Measurements from ENCODE around the gene ERCC1.

ERCC1 gene

DNA sequence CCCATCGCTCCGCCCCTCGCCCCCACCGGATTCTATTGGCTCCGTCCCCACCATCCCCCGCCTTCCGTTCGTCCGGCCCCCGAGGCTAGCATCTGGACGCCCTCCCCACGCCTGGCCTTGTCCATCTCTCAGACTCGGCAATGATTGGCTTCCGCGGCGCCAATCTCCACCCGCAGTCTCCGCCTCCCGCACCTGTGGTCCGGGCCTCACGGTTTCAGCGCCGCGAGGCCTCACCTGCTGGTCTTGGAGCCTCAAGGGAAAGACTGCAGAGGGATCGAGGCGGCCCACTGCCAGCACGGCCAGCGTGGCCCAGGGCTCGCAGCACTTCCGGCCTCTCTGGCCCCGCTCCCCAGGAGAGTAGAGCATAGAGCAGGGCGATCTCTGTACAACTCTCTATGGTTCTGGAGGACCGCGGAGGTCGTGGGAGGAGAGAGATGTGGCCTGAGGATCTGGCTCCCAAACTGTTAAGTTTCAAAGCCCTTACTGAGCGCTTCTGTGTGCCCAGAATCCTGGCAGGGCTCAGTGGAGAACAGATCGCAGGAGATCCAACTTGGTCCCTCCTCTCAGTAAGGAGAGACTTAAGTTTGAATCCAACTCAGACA, at the start of gene ERCC1:
Gene ERCC1, minus strand, starts transcription at position 329 of the 602 bp plus-strand sequence. CDS start 543 bp downstream, outside the sequence.
- DNase-seq (ENCODE audit: low read depth in 2 of 2) = peak; percentile 83 to 85

DNA sequence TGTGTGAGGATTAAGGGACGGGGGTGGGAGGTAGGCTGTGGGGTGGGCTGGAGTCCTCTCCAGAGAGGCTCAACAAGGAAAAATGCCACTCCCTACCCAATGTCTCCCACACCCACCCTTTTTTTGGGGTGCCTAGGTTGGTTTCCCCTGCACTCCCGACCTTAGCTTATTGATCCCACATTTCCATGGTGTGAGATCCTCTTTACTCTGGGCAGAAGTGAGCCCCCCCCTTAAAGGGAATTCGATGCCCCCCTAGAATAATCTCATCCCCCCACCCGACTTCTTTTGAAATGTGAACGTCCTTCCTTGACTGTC, 49.6 kb upstream of the ERCC1 start:
- no peak for DNase-seq (ENCODE audit: low read depth in 2 of 2)

DNA sequence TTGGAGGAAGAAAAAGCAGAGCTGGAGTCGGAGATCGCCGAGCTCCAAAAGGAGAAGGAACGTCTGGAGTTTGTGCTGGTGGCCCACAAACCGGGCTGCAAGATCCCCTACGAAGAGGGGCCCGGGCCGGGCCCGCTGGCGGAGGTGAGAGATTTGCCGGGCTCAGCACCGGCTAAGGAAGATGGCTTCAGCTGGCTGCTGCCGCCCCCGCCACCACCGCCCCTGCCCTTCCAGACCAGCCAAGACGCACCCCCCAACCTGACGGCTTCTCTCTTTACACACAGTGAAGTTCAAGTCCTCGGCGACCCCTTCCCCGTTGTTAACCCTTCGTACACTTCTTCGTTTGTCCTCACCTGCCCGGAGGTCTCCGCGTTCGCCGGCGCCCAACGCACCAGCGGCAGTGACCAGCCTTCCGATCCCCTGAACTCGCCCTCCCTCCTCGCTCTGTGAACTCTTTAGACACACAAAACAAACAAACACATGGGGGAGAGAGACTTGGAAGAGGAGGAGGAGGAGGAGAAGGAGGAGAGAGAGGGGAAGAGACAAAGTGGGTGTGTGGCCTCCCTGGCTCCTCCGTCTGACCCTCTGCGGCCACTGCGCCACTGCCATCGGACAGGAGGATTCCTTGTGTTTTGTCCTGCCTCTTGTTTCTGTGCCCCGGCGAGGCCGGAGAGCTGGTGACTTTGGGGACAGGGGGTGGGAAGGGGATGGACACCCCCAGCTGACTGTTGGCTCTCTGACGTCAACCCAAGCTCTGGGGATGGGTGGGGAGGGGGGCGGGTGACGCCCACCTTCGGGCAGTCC, 49.0 kb upstream of the ERCC1 start:
- DNase-seq (ENCODE audit: low read depth in 2 of 2) = no peak

DNA sequence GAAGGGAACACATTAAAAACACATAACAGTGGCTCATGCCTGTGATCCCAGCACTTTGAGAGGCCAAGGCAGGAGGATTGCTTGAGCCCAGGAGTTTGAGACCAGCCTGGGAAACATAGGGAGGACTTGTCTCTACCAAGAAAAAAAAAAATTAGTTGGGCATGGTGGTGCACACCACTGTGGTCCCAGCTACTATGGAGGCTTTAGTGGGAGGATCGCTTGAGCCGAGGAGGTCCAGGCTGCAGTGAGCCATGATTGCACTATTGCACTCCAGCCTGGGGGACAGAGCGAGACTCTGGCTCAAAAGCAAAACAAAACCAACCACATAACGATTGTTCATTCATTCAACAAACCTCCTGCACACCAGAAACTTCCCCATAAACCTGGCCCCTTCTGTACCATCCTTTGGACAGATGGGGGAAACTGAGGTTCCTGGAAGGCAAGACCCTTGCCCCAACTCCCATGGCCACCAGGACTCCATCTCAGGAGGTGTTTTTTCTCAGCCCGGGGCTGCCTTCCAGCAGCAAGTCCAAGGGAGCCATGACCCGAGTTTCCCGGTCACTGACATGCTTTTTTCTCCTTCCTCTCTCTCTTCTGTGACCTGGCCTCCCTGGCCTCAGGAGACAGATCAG, 48.3 kb upstream of the ERCC1 start:
- DNase-seq (ENCODE audit: low read depth in 2 of 2) = no peak

DNA sequence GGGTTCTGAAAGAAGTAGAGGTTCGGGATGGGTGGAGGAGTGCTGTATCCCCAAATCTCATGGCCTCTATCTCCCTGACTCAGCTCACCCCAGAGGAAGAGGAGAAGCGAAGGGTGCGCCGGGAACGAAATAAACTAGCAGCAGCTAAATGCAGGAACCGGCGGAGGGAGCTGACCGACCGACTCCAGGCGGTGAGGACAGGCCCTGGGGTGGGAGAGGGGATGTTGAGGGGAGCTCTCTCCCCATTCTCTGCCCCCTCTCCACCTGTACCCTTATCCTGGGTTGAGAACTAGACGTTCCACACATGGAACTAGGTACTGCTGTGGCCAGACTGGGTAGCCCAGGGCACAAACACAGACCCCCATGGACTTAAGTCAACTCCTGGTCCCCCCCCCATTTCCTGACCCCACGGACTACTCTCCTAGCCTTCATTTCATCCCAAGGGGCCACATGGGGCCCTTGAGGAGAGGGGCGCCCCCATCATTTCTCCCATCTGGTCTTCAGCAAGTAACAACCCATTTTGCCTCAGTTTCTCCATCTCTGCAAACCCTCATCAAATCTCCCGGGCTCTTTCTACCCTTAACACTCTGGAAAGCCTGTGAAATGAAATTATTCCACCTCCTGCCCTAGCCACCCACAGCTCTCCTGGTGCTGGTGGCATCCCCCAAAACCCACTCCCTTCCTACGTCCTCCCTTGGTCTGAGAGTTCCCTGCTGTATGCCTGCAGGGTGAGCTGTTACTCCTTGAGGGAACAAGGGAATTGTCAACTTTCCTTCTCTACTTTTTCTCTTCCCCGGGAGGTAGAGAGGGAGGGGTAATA, 47.6 kb upstream of the ERCC1 start:
- no peak for DNase-seq (ENCODE audit: low read depth in 2 of 2)

DNA sequence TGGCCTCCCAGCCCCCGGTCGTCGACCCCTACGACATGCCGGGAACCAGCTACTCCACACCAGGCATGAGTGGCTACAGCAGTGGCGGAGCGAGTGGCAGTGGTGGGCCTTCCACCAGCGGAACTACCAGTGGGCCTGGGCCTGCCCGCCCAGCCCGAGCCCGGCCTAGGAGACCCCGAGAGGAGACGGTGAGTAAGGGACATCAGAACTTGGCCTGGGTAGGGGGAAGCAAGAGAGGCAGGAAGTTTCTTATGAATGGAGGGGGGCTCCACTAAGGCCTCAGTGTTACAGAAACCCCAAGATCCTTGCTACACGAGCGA, 47.0 kb upstream of the ERCC1 start:
- no peak for DNase-seq (ENCODE audit: low read depth in 2 of 2)

DNA sequence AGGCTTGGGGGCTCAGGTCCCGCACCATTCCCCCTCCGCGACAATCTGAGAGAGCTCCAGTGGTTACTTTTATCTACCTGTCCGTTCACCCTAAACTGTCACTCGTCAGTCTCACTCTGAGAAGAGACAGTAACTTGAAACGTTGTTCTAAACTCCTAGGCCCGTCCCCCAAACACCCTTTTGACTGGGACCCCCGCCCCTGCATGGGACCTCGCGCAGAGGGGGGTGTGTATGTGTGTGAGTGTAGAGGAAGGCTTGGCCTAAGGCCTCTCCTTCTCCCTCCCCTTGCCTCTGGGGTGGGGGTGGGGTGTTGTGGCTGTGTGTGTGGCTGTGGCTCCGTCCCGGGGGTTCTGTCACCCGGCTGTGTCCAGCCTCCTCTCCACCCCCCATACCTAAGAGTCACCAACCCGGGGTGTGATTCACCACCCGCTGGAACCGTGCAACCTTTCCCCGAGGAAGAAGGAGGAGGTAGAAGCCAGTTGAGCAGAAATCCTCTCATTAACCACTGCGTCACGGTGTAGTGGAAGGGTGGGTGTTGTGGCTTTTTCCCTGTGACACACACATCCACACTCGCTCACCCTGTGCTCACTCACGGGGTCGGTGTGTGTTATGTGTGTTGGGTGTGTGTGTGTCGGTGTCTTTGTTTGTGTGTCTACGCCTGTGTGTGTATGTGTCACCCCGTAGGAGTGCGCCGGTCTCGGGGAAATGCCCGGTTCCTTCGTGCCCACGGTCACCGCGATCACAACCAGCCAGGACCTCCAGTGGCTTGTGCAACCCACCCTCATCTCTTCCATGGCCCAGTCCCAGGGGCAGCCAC, 46.4 kb upstream of the ERCC1 start:
- no peak for DNase-seq (ENCODE audit: low read depth in 2 of 2)

DNA sequence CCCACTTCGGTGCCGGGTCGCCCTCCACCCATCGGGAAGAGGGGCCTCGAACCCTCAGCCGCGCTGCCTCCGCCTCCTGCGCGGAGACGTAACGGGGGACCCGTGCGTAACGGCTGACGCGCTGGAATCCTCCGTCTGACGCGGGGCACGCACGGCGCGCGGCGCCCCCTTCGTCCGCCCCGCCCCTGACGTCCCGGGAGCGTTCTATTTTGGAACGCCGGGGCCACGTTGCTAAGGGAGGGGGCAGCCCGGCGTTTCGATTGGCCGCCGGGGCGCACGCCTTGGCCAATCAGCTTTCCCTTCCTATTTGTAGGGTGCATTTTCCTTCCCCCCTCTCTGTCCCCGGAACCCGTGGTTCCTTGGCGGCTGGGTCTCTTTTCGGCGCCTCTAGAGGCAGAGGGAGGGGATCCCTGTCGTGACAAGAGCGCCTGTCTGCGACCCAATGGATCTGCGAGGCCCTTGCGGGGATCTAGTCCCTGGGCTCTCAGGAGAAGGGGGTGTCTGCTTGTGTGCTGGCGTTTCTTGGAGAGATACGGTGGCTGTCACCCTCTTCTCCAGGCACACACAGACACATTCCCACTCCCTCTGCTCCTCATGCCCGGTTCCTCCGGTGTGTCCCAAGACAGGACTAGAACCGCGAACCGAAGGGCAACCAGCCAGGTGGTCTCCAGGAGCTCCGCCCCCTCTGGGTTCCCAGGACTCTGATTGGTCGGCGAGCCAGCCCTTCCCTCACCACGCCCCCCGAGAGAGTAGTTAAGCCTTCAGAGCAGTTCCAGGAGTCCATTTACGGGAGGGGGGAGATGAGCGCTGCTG, 45.6 kb upstream of the ERCC1 start:
- peak; percentile 90 to 92 for DNase-seq (ENCODE audit: low read depth in 2 of 2)

DNA sequence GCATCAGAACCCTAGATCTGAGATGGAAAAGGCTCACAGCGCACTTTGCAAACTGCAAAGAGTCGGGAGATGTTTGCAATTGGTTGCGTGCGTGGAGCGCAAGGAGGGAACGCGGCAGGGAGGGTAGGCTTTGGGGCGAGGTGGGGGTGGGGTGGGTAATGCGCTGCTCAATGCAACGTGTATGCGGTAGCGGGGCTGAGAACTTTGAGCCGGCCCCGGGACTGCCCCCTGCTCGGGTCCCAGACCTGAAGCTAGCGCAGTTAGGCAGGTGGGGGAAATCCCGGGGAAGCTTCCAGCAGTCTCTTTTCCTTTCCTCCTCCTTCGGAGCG, 45.0 kb upstream of the ERCC1 start:
- DNase-seq (ENCODE audit: low read depth in 2 of 2) = no peak

DNA sequence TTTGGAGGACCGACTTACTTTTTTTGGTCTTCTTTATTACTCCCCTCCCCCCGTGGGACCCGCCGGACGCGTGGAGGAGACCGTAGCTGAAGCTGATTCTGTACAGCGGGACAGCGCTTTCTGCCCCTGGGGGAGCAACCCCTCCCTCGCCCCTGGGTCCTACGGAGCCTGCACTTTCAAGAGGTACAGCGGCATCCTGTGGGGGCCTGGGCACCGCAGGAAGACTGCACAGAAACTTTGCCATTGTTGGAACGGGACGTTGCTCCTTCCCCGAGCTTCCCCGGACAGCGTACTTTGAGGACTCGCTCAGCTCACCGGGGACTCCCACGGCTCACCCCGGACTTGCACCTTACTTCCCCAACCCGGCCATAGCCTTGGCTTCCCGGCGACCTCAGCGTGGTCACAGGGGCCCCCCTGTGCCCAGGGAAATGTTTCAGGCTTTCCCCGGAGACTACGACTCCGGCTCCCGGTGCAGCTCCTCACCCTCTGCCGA, 44.5 kb upstream of the ERCC1 start:
- DNase-seq (ENCODE audit: low read depth in 2 of 2) = no peak

DNA sequence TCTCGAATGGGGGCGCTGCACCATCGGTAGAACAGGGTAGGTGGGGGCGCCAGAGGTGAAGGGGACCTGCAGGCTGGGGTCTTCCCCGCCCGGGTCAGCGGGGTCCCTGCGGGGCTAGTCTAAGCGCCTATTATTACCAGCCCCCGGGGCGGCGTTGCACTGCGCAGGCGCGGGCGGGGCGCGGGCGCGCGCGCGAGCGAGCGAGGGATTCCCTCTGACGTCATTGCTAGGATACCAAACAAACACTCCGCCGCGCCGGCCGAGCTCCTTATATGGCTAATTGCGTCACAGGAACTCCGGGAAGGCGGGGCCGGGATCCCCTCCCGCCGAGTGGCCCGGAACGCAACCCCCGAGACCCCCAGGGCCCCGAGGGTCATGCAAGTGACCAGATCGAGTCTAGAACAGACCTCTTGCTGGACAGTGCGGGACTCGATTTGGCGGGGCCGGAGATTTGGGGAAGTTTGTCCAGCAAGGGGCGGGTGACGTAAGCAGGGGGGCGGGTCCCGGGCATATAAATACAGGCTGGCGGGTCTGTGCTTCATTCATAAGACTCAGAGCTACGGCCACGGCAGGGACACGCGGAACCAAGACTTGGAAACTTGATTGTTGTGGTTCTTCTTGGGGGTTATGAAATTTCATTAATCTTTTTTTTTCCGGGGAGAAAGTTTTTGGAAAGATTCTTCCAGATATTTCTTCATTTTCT, 43.9 kb upstream of the ERCC1 start, which contains the start of gene FOSB:
Gene FOSB, plus strand, starts transcription at position 541 of the 703 bp plus-strand sequence. CDS start 591 bp downstream, outside the sequence.
- peak; percentile 90 to 91 for DNase-seq (ENCODE audit: low read depth in 2 of 2)

DNA sequence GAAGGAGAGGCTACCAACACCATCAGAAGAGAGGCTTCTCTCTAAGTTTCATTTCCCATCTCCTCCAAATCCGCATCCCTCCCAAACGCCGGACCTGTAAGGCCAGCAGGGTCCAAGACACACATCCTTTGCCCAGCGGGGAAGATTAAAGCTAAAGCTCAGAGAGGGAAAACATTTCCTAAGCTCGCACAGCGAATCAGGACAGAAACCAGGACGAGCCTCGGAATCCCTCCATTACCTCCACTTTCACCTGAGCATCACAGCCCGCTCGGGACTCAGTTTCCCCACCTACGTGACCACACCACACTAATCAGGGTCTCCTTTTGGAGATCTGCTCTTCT, 43.4 kb upstream of the ERCC1 start:
- DNase-seq (ENCODE audit: low read depth in 2 of 2) = no peak

DNA sequence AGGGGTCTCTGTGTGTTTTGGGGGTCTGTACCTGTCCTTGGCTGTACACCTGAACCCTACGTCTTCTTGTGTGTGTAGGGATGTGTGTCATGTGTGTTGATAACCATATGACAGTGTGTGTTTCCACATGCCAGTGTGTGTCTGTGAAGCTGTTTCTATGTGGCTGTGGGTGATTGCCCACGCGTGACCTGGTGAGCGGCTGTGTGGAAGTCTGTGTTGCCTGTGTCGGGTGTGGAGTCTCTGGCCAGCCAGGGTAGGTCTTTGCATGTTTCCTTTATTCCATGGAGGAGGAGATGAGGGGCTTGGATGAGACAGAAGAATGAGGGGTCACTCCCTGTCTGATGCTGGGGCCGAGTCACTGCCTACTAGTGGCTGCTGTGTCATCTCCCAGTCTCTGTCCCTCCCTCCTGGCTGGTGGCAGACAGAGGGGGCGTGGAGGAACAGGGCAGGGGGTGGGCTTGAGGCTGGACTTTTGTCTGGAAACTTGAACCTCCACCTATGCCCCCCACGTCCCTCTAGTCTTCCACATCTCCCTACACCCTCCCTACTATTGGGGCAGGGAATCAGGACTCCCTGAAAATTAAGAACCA, 41.2 kb upstream of the ERCC1 start:
- DNase-seq (ENCODE audit: low read depth in 2 of 2) = no peak

DNA sequence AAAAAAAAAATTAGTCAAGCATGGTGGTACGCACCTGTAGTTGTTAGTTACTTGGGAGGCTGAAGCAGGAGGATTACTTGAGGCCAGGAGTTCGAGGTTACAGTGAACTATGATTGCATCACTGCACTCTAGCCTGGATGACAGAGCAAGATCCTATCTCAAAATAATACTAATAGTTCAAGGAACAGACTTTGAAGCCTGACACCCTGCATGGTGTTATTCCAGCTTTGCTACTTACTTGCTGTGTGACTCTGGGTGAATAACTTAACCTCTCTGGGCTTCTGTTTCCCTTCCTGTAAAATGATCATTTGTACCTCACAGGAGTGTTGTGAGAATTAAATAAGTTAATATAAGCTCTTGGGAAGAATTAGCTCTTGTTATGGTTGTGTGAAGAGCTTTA, 40.6 kb upstream of the ERCC1 start:
- DNase-seq (ENCODE audit: low read depth in 2 of 2) = no peak

DNA sequence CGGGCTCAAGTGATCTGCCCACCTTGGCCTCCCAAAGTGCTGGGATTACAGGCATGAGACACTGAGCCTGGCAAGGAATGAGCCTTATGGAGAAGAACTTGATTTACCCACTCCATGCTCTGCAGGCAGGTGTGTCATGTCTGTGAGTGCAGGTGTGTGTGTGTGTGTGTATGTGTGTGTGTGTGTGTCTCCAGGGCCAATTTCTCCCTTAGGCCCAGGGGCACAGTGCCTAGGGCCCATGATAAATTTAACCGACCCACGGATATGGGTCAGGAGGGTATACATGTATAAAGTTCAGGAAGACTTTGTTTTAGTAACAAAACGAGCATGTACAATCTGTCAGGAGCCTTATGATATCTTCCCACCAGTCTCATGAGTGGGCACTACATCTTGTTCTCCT, 39.5 kb upstream of the ERCC1 start:
- DNase-seq (ENCODE audit: low read depth in 2 of 2) = no peak

DNA sequence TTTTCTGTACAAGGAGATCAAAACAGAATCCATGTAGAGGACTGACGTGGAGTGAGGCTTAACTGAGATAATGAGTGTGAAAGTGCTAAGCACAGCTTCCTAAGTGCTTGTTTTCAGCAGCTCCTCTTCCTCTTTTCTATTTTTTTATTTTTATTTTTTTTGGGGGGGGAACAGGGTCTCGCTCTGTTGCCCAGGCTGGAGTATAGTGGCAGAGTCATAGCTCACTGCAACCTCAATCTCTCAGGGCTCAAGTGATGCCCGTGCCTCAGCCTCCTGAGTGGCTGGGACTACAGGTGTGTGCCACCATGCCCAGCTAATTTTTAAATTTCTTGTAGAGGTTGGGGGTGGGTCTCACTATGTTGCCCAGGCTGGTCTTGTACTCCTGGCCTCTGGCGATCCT, 38.5 kb upstream of the ERCC1 start:
- DNase-seq (ENCODE audit: low read depth in 2 of 2) = no peak

DNA sequence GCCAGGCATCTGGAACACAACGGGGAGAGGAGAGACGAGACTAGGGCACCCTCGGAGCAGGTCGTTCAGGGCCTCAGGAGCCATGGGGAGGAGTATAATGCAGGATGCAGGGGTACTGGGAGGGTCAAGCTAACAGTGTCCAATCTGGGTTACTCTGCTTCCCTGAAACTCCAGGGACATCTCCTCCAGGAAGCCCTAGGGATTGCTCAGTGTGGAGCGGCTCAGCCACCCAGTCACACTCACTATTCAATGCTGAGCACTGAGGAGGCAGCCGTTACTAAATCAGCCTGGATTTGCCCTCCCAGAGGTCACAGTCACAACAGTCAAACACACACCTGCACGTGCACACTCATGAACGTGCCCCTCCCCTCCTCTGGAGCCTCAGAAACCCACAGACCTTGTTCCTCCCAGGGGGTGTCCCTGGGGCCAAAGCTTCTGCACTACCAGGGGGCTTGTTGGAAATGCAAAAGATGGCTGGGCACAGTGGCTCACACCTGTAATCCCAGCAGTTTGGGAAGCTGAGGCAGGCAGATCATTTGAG, 37.2 kb upstream of the ERCC1 start:
- no peak for DNase-seq (ENCODE audit: low read depth in 2 of 2)

DNA sequence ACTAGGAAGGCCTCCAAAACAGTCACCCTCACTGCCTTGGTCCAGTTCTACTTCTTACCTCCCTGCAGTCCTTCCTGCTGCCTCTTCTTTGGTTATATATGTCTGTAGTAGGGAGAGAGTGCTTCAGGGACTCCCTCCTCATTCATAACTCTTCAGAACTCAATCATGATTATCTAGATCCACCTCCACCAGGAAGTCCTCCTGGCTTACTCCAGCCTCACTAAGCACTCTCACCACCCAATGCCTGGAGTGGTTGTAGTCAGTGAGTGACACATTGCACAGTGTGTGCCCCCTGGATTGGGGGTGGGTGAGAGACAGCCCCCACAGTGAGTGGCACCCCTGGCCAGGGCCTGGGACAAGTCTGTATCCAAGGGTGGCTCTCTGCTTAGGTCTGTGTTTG, 34.1 kb upstream of the ERCC1 start:
- DNase-seq (ENCODE audit: low read depth in 2 of 2) = no peak

DNA sequence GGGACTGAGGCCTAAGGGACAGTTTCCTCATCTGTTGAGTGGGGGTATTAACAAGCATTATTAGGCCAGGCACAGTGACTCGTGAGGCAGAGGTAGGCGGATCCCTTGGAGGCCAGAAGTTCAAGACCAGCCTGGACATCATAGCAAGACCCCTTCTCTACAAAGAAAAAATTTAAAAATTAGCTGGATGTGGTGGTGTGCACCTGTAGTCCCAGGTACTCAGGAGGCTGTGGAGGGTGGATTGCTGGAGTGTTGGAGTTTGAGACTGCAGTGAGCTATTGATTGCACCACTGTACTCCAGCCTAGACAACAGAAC, 32.7 kb upstream of the ERCC1 start:
- no peak for DNase-seq (ENCODE audit: low read depth in 2 of 2)

All from fibroblast of skin of left quadriceps (primary cell).